Osteocyte (in vitro differentiated cells): ENCODE results near the gene HNF4A. TPM values are rescaled to one million over a fixed set of nuclear protein-coding genes. Genes with fewer than 3 reads are reported as not detected.

Source experiments
- DNase-seq: peaks from one replicate; pipeline ENCODE4 v3.0.0; 2021; ENCODE audit warnings: mixed read lengths; ENCODE audit not compliant: unreplicated experiment; ENCODE audit errors: extremely low spot score
- H3K27ac Mint-ChIP-seq: one replicate; pipeline ENCODE4 v1.8.0; 2021; ENCODE audit warnings: mild to moderate bottlenecking, mixed read lengths; ENCODE audit not compliant: unreplicated experiment
- H3K27me3 Mint-ChIP-seq: one replicate; pipeline ENCODE4 v1.8.0; 2021; ENCODE audit warnings: mixed read lengths; ENCODE audit not compliant: unreplicated experiment
- H3K36me3 Mint-ChIP-seq: one replicate; pipeline ENCODE4 v1.8.0; 2021; ENCODE audit warnings: mixed read lengths; ENCODE audit not compliant: unreplicated experiment
- H3K4me1 Mint-ChIP-seq: one replicate; pipeline ENCODE4 v1.8.0; 2021; ENCODE audit warnings: mixed read lengths; ENCODE audit not compliant: unreplicated experiment
- H3K4me3 Mint-ChIP-seq: one replicate; pipeline ENCODE4 v1.8.0; 2021; ENCODE audit warnings: mild to moderate bottlenecking, moderate library complexity, mixed read lengths; ENCODE audit not compliant: unreplicated experiment
- H3K9me3 Mint-ChIP-seq: one replicate; pipeline ENCODE4 v1.8.0; 2021; ENCODE audit warnings: mixed read lengths; ENCODE audit not compliant: unreplicated experiment
- CTCF ChIP-seq: fragments of 200-600 bp; sonication (generic); IDR thresholded peaks from 2 replicates; pipeline ENCODE4 v1.5.0; 2021; ENCODE audit warnings: antibody characterized with exemption, mild to moderate bottlenecking, moderate library complexity
- total RNA-seq: library from RNA; stranded (reverse); gene quantifications from 2 replicates; pipeline ENCODE4 v1.2.1, GENCODE V29; 2021

Gene HNF4A
- total RNA-seq, 1 donor from 2014 or later = not detected

DNA sequence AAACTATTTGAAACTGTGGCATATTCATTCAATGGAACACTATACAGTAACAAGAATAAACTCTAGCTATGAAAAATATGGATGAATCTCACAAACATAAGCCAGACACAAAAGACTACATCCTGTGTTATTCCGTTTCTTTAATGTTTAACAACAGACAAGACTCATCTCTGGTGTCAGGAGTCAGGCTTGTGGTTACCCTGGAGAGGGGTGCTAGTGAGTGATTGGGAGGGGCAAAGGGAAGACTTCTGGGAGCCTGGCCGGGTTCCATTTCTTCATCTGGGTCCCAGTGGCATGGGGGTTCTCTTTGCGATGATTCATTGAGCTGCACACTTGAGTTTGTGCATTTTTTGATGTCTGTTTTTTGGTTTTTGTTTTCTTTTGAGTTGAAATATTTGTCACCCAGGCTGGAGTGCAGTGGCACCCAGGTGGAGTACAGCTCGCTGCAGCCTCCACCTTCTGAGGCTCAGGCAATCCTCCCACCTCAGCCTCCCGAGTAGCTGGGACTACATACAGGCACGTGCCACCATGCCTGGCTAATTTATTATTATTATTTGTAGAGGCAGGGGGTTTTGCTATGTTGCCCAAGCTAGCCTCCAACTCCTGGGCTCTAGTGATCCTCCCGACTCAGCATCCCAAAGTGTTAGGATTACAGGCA is 98.9 kb downstream of the HNF4A start:
- Mint-ChIP-seq H3K36me3 (no peaks in the 10 kb centered on the region), H3K4me1 (no peaks in the 10 kb centered on the region), H3K9me3 (no peaks in the 10 kb centered on the region), H3K4me3 (no peak overlapping the region), H3K27ac (no peak overlapping the region), H3K27me3 (peaks cover 9% of the 10 kb centered on the region)
- no peak for TF ChIP-seq CTCF
- DNase-seq = no peak

DNA sequence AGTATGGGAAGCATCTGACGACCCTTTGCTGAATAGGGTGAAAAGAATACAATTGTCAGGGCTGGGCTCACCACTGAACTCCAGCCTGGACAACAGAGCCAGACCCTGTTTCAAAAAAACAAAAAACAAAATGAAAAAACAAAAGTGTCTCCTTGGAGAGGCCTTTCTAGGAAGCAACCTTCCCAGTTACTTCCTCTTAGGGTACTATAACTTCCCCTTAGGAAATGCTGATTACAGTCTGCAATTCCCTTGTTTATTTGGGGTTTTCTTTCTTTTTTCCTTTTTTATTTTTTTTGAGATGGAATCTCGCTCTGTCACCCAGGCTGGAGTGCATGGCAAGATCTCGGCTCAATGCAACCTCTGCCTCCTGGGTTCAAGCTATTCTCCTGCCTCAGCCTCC is 99.6 kb downstream of the HNF4A start:
- no peak for DNase-seq
- Mint-ChIP-seq H3K27ac (no peak overlapping the region), H3K27me3 (peaks cover 7% of the 10 kb centered on the region), H3K36me3 (no peaks in the 10 kb centered on the region), H3K9me3 (no peaks in the 10 kb centered on the region), H3K4me3 (no peak overlapping the region), H3K4me1 (no peaks in the 10 kb centered on the region)
- TF ChIP-seq CTCF = no peak

GRCh38 chr20:44456611-44457010 is 101.1 kb downstream of the HNF4A start:
- Mint-ChIP-seq H3K4me1 (no peaks in the 10 kb centered on the region), H3K27me3 (peaks cover 5% of the 10 kb centered on the region), H3K9me3 (no peaks in the 10 kb centered on the region), H3K27ac (no peak overlapping the region), H3K4me3 (no peak overlapping the region), H3K36me3 (no peaks in the 10 kb centered on the region)
- no peak for TF ChIP-seq CTCF
- DNase-seq = no peak

DNA sequence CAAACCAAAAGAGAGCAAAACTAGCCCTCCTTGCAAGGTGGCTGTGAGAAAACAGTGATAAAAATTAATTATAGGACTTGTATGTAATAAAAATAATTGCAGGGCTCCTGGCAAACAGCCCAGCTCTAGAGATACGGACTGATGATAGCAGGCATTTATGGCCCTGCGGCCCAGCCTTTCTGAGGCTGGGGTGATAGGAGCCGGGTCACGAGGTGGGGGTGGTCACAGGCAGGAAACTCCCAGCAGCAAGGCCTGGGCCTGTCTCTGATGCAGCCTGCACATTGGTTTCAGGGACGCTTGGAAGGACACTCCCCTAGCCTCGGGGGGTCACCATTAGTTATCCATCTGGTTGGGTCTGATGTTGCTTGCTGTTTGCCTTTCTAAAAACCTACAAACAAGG is 101.5 kb downstream of the HNF4A start:
- DNase-seq = no peak
- no peaks in the 10 kb centered on the region for H3K36me3 Mint-ChIP-seq

DNA sequence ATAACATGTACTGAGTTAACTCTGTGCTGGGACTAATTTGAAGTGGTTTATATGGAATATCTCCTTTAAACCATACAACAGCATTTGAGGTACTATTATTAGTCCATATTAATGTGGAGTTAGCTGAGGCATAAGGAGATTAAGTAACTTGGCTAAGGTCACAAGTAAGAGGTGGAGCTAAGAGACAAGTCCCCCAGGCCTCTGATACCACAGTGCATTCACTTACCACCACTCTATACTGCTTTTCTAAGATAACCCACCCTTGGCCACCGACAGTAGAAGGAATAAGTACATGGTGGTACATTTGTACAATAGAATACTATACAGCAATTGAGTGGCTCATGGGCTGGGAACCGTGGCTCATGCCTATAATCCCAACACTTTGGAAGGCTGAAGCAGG is 103.8 kb downstream of the HNF4A start:
- H3K4me1 Mint-ChIP-seq = no peaks in the 10 kb centered on the region
- no peak for TF ChIP-seq CTCF
- no peak for DNase-seq

More for the DNA sequence above, 101.5 kb downstream of the HNF4A start:
- Mint-ChIP-seq H3K4me1 (no peaks in the 10 kb centered on the region), H3K4me3 (no peak overlapping the region), H3K9me3 (no peaks in the 10 kb centered on the region), H3K27ac (no peak overlapping the region), H3K27me3 (peaks cover 5% of the 10 kb centered on the region)
- no peak for TF ChIP-seq CTCF

More for the DNA sequence above, 103.8 kb downstream of the HNF4A start:
- Mint-ChIP-seq H3K4me3 (no peak overlapping the region), H3K27me3 (no peaks in the 10 kb centered on the region), H3K36me3 (no peaks in the 10 kb centered on the region), H3K9me3 (no peaks in the 10 kb centered on the region), H3K27ac (no peak overlapping the region)
